Measurements from ENCODE around the gene BPIFB4. TPM values are rescaled to one million over a fixed set of nuclear protein-coding genes. Genes with fewer than 3 reads are reported as not detected.

Gene BPIFB4
- total RNA-seq, 1 donor from 2014 or later, result not detected

DNA sequence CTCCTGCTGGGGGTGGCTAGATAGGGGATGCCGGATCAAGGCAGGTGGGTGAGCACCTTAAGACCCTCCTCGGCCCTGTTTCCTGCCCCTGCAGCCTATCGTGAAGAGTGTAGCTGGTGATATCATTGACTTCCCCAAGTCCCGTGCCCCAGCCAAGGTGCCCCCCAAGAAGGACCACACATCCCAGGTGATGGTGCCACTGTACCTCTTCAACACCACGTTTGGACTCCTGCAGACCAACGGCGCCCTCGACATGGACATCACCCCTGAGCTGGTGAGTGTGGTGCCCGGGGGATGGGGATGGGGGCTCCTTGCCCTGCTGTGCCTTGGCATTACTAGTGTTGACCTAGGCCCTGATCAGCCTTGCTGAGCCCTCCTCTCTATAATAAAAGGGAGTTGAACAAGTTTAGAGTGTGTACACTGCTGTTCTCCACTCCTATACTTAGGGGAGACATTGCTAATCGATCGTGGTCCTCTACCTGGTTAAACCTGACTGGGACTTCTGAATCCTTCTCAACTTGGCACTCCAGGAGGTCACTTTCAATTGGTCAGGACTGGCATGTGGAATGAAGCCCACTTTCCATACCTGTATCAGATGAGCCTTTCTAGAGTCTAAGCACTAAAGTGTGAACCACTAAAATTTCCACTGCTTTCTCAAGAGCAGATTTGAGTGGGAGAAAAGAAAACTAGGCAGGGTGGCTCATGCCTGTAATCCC lies 14.7 kb upstream of the BPIFB4 start:
- no peaks in the 10 kb centered on the region for H3K4me1 Mint-ChIP-seq (ENCODE audit: low read depth)
- H3K36me3 Mint-ChIP-seq (ENCODE audit: low read depth), result no peaks in the 10 kb centered on the region
- no peak overlapping the region for H3K4me3 Mint-ChIP-seq

DNA sequence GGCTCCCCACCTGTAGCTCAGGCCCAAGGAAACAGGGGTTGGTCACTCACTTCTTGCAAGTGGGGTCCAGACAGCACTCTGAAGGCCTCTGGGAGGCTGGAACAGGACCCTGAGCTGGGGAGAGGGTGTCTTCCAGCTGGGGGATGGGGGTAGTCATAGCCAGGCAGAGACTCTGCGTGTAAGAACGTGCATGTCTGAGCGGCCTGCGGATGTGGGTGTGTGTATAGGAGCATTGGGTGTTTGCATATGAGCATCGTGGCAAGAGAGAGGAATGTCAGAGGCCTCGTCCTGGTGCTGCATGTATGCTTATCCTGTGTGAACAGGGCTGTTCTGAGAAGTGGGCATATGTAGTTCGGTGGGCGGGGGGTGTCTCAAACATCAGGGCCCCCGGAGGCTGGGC lies 13.7 kb upstream of the BPIFB4 start:
- no peak overlapping the region for H3K27ac Mint-ChIP-seq
- H3K4me3 Mint-ChIP-seq, result no peak overlapping the region
- no peaks in the 10 kb centered on the region for H3K36me3 Mint-ChIP-seq (ENCODE audit: low read depth)
- no peak for DNase-seq (ENCODE audit: low spot score)
- H3K4me1 Mint-ChIP-seq (ENCODE audit: low read depth), result no peaks in the 10 kb centered on the region
- no peaks in the 10 kb centered on the region for H3K9me3 Mint-ChIP-seq
- intact Hi-C loops (cut with micrococcal nuclease), result no loop called here
- peaks cover 3% of the 10 kb centered on the region for H3K27me3 Mint-ChIP-seq (ENCODE audit: insufficient read depth)

More for the DNA sequence above, 14.7 kb upstream of the BPIFB4 start:
- intact Hi-C loops (cut with micrococcal nuclease), result no loop called here
- H3K27ac Mint-ChIP-seq, result no peak overlapping the region
- DNase-seq (ENCODE audit: low spot score), result no peak
- peaks cover 3% of the 10 kb centered on the region for H3K27me3 Mint-ChIP-seq (ENCODE audit: insufficient read depth)
- H3K9me3 Mint-ChIP-seq, result no peaks in the 10 kb centered on the region

DNA sequence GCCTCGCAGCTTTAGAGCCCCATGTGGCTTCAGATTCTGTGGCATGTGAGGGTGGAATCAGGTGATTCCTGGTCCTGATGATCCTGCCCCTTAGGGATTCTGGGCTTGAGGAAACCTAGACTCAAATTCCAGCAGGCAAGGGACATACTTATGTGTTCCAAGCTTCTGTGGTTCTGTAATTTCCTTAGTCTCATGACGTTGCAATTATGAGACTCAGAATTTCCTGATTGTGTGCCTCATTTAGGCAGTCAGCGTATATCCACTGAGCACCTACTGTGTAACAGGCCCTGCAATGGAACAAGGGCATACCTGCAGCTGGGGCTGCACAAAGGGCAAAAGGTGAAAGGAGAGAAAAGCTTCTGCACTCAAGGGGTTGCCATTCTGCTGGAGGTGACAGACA lies 11.6 kb upstream of the BPIFB4 start:
- Mint-ChIP-seq H3K9me3 (no peaks in the 10 kb centered on the region), H3K4me1 (ENCODE audit: low read depth) (no peaks in the 10 kb centered on the region), H3K36me3 (ENCODE audit: low read depth) (no peaks in the 10 kb centered on the region), H3K27me3 (ENCODE audit: insufficient read depth) (peaks cover 3% of the 10 kb centered on the region), H3K4me3 (no peak overlapping the region), H3K27ac (no peak overlapping the region)
- DNase-seq (ENCODE audit: low spot score), result no peak
- intact Hi-C loops (cut with micrococcal nuclease), result no loop called here

DNA sequence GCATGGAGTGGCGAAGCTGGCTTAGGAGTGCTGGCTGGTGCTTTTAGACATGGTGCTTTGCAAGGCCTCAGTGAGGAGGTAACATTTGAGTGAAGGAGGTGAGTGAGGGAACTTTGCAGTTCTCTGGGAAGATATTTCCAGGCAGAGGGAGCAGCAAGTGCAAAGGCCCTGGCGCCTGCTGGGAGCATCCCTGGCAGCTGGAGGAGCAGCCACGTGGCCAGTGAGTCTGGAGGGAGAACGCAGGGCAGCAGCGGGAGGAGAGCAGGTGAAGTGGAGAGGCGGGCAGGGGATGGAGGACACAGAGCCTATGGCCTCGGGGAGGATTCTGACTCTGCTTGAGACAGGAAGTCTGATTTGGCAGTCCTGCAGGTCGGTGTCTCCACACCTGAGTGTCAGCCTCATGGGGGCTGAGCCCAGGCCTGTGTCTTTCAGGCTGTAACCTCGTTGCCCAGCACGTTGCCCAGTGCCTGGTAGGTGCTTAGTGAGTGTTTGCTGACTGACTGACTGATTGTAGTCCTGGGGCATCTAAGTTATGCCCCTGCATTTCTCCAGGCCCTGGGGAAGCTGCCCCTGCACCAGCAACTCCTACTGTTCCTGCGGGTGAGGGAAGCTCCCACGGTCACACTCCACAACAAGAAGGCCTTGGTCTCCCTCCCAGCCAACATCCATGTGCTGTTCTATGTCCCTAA lies 11.0 kb upstream of the BPIFB4 start:
- Mint-ChIP-seq H3K27me3 (ENCODE audit: insufficient read depth) (peaks cover 3% of the 10 kb centered on the region), H3K27ac (no peak overlapping the region), H3K4me3 (no peak overlapping the region), H3K36me3 (ENCODE audit: low read depth) (no peaks in the 10 kb centered on the region), H3K9me3 (no peaks in the 10 kb centered on the region), H3K4me1 (ENCODE audit: low read depth) (no peaks in the 10 kb centered on the region)
- DNase-seq (ENCODE audit: low spot score), result no peak
- intact Hi-C loops (cut with micrococcal nuclease), result no loop called here

DNA sequence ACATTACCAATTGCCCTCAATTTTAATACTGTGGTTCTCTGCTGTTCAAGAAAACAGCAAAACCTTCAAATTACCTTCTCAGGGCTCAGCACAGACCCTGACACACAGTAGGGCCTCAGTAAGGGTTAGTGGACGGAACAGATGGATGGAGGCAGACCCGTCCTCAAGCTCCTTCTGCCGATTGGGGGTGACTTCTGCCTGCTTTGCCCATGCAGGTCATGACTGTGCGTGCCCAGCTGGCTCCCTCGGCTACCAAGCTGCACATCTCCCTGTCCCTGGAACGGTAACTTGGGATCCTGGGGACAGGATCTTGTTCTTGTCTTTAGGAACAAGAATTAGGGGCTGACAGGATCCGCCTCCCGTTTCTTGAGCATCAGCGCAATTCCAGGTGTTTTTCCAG lies 9.8 kb upstream of the BPIFB4 start:
- Mint-ChIP-seq H3K4me1 (ENCODE audit: low read depth) (no peaks in the 10 kb centered on the region), H3K4me3 (no peak overlapping the region), H3K27ac (no peak overlapping the region), H3K36me3 (ENCODE audit: low read depth) (no peaks in the 10 kb centered on the region), H3K27me3 (ENCODE audit: insufficient read depth) (peaks cover 3% of the 10 kb centered on the region), H3K9me3 (no peaks in the 10 kb centered on the region)
- intact Hi-C loops (cut with micrococcal nuclease), result no loop called here
- no peak for DNase-seq (ENCODE audit: low spot score)

DNA sequence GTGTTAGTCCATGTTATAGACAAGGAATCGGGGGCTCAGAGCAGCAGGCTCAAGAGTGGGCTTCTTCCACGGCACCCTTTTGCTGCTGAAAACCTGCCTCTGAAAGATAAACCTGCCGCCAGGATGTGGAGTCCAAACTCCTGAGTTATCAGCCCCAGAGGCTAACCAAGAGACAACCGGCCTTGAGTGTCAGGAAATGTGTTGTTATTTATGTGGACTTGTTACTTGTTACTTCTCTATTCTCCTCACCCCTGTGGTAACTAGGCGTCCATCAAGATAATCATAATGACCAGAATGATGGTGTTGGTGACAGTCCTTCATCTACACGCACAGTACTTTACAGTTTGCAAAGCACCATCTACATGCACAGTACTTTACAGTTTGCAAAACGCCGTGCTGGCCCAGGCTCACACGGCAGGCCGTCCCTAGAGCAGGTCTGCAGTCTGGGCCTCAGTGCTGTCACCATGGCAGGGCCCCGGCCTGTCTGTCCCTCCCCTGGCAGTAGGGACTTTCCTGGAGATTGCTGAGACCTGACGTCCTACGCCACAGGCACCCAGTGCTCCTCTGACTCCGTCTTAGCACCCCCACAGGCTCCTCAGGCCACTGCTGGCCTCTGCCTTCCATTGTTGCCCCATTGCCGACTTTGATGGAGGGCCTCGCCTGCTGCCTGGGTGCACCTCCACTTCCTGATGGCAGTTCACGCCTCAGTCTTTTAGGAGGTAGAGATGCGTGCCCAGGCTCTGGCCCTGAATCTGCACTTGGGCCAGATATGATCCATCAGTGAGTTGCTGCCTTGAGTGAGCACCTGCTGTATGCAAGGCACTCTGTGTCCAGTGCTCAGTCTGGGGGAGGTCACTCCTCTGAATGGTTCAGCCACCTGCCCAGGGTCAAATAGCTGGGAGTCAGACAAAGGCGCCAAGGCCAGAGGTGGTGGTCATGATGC lies 9.1 kb upstream of the BPIFB4 start:
- H3K27me3 Mint-ChIP-seq (ENCODE audit: insufficient read depth), result peaks cover 2% of the 10 kb centered on the region
- intact Hi-C loops (cut with micrococcal nuclease), result no loop called here
- H3K27ac Mint-ChIP-seq, result no peak overlapping the region
- H3K4me1 Mint-ChIP-seq (ENCODE audit: low read depth), result no peaks in the 10 kb centered on the region
- H3K9me3 Mint-ChIP-seq, result no peaks in the 10 kb centered on the region
- no peak for DNase-seq (ENCODE audit: low spot score)
- no peaks in the 10 kb centered on the region for H3K36me3 Mint-ChIP-seq (ENCODE audit: low read depth)
- no peak overlapping the region for H3K4me3 Mint-ChIP-seq

DNA sequence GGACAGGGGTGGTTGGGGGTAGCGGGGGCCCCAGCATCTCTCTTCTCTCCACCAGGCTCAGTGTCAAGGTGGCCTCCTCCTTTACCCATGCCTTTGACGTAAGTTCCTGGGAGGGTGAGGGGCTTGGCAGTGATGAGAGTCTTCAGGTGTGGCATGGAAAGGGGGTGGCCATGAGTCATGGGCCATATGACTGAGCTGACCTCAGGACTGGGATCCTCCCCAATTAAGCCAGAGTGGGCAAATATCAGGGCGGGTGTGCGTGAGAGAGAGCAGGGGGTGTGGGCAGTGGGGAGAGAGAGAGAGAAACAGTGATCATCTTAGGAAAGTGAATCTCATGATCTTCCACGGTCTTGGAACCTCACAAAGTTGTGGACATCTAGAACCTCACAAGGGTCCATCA lies 8.2 kb upstream of the BPIFB4 start:
- Mint-ChIP-seq H3K4me1 (ENCODE audit: low read depth) (no peaks in the 10 kb centered on the region), H3K4me3 (no peak overlapping the region), H3K9me3 (no peaks in the 10 kb centered on the region), H3K36me3 (ENCODE audit: low read depth) (no peaks in the 10 kb centered on the region), H3K27me3 (ENCODE audit: insufficient read depth) (peaks cover 3% of the 10 kb centered on the region), H3K27ac (no peak overlapping the region)
- no peak for DNase-seq (ENCODE audit: low spot score)
- intact Hi-C loops (cut with micrococcal nuclease), result no loop called here

DNA sequence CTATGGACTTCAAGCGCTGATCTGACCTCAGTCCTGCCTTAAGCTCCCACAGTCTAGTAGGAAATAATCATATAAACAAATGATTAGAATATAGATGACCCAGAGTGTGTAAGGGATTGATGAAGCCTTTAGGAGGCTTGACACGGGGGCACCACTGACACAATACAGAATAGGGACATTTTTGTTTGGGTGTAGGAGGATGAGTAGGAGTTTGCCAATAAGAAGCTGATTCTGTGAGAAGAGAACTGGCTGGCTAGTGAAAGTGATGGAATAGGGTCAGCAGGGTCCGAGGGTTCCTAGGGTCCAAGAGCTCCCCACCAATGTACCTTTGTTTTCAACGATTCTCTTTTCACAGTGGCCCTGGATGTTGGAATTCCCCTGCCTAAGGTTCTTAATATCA lies 7.1 kb upstream of the BPIFB4 start:
- Mint-ChIP-seq H3K36me3 (ENCODE audit: low read depth) (no peaks in the 10 kb centered on the region), H3K4me3 (no peak overlapping the region), H3K9me3 (no peaks in the 10 kb centered on the region), H3K27me3 (ENCODE audit: insufficient read depth) (peaks cover 2% of the 10 kb centered on the region), H3K4me1 (ENCODE audit: low read depth) (no peaks in the 10 kb centered on the region), H3K27ac (no peak overlapping the region)
- intact Hi-C loops (cut with micrococcal nuclease), result no loop called here
- no peak for DNase-seq (ENCODE audit: low spot score)

DNA sequence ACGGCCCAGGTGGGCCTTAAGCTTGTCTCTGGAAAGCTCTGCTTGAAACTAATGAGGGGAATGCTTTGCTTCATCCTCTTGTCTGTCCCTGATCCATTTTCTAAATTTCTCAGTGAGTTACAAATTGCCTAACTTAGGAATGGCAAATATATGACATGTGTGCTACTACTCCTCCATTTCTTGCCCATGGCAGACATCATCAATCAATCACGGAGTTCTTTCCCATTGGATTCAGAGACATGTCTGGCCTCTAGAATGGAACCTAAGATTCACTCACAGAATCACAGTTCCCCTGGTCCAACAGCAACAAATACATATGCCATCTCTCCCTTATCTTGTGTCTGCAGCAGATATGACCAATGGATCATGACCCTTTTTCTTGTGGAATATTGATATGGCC lies 6.6 kb upstream of the BPIFB4 start:
- Mint-ChIP-seq H3K4me1 (ENCODE audit: low read depth) (no peaks in the 10 kb centered on the region), H3K27ac (no peak overlapping the region), H3K36me3 (ENCODE audit: low read depth) (no peaks in the 10 kb centered on the region), H3K4me3 (no peak overlapping the region), H3K9me3 (no peaks in the 10 kb centered on the region), H3K27me3 (ENCODE audit: insufficient read depth) (peaks cover 2% of the 10 kb centered on the region)
- intact Hi-C loops (cut with micrococcal nuclease), result no loop called here
- no peak for DNase-seq (ENCODE audit: low spot score)

DNA sequence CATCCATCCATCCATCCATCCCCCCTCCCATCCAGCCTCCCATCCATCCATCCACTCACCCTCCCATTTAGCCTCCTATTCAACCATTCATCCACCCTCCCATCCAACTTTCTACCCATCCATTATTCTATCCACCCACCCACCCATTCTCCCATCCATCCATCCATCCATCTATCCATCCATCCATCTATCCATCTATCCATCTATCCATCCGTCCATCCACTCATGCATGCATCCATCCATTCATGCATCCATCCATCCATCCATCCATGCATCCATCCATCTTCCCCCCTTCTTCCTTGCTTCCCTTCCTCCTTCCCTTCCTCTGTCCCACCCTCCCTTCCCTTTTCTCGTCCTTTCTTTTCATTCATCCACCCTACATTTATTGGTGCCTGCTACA lies 4.8 kb upstream of the BPIFB4 start:
- Mint-ChIP-seq H3K36me3 (ENCODE audit: low read depth) (no peaks in the 10 kb centered on the region), H3K27me3 (ENCODE audit: insufficient read depth) (peaks cover 2% of the 10 kb centered on the region), H3K4me1 (ENCODE audit: low read depth) (no peaks in the 10 kb centered on the region), H3K4me3 (no peak overlapping the region), H3K9me3 (no peaks in the 10 kb centered on the region), H3K27ac (no peak overlapping the region)
- intact Hi-C loops (cut with micrococcal nuclease), result no loop called here
- DNase-seq (ENCODE audit: low spot score), result no peak

DNA sequence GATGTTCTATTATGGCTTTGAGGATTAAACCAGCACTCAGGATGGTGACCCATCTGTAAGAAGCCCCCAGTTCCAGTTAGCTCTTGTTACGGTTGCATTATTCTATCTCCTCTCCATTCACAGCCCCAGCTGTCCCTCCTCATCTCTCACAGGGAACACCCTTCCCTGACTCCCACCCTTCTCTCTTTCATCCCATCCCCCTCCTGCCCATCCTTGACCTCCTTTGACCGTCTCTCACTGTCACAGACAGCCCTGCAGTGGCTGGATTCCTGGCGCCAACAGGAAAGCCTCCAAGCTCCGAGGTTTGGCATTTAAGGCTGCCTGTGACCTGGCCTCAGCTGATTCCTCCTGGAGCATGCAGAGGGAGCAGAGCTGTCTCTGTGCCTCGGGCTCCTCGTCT lies 4.2 kb upstream of the BPIFB4 start:
- intact Hi-C loops (cut with micrococcal nuclease), result no loop called here
- Mint-ChIP-seq H3K4me3 (no peak overlapping the region), H3K4me1 (ENCODE audit: low read depth) (no peaks in the 10 kb centered on the region), H3K36me3 (ENCODE audit: low read depth) (no peaks in the 10 kb centered on the region), H3K9me3 (no peaks in the 10 kb centered on the region), H3K27me3 (ENCODE audit: insufficient read depth) (peaks cover 2% of the 10 kb centered on the region), H3K27ac (no peak overlapping the region)
- DNase-seq (ENCODE audit: low spot score), result no peak

DNA sequence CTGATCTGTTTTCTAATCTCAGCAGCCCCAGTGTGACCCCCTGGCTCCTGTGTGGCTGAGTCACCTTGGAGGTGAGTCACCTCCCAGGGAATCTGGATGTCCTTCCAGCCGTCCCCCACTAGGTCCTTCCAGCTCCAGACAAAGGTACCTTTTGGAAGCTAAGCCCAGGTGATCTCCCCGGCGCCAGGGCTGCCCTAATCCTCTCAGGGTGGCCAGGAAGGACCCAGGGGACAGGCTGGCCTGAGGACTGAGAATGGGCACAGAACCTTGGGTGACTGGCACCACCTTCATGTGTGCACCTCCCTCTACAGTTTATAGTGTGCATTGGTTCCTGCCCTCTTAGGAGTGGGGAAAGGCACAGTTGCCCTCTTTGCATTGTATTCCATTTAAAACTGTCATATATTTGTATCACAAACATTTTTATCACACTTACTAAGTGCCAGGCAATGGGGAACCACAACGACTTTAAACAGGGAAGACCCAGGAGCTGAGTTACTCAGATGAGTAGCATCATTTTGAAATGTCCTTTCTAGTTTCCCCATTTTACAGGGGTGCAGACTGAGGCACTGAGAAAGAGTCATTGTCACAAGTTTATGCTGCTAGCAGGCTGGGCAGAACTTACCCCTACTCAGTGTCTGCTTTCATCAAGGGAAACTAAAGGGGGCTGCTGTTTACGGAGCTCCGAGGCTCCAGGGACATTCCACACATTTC lies 2.6 kb upstream of the BPIFB4 start:
- H3K36me3 Mint-ChIP-seq (ENCODE audit: low read depth), result no peaks in the 10 kb centered on the region
- no peak for DNase-seq (ENCODE audit: low spot score)
- intact Hi-C loops (cut with micrococcal nuclease), result no loop called here
- peaks cover 5% of the 10 kb centered on the region for H3K27me3 Mint-ChIP-seq (ENCODE audit: insufficient read depth)
- H3K4me3 Mint-ChIP-seq, result no peak overlapping the region
- H3K4me1 Mint-ChIP-seq (ENCODE audit: low read depth), result no peaks in the 10 kb centered on the region
- no peaks in the 10 kb centered on the region for H3K9me3 Mint-ChIP-seq
- H3K27ac Mint-ChIP-seq, result no peak overlapping the region

Data from activated T-helper 1 cell treated with anti-CD3 and anti-CD28 coated beads, Interleukin-12 subunit alpha, Interleukin-12 subunit beta, Interleukin-2, Interleukin-4 antibody, amounts not matched to agents 30 ng/mL and 10 ng/mL and 1 ng/mL, durations not matched to agents 14 hours and 24 hours and 36 hours (primary cell).